ENCODE measurements around the gene KDM4E. TPM values are rescaled to one million over a fixed set of nuclear protein-coding genes. Genes with fewer than 3 reads are reported as not detected.
"Not testable (repeated sequence)": the region's sequence is repeated elsewhere in the genome, so short reads cannot be mapped to it uniquely, and the experiment has no call there.

Gene KDM4E
- total RNA-seq, 1 donor from 2014 or later = 0.41 TPM

GRCh38 chr11:95011376-95011775 is 13.7 kb upstream of the KDM4E start:
- no peak for DNase-seq (ENCODE audit: low read depth)
- H3K36me3 Mint-ChIP-seq (ENCODE audit: low read depth, unreplicated experiment) = no peaks in the 10 kb centered on the region
- H3K9me3 ChIP-seq (ENCODE audit: insufficient read depth, low read depth, low read length) = no peaks in the 10 kb centered on the region
- no peak overlapping the region for H3K4me3 ChIP-seq (ENCODE audit: insufficient read depth, low read depth, low read length)
- H3K79me2 ChIP-seq (ENCODE audit: insufficient read depth, low read length) = no peaks in the 10 kb centered on the region
- TF ChIP-seq EZH2 (IDR thresholded peaks at IDR 0.05; ENCODE audit: insufficient read depth, low read length) = no peak
- TF ChIP-seq, protein P1, sequence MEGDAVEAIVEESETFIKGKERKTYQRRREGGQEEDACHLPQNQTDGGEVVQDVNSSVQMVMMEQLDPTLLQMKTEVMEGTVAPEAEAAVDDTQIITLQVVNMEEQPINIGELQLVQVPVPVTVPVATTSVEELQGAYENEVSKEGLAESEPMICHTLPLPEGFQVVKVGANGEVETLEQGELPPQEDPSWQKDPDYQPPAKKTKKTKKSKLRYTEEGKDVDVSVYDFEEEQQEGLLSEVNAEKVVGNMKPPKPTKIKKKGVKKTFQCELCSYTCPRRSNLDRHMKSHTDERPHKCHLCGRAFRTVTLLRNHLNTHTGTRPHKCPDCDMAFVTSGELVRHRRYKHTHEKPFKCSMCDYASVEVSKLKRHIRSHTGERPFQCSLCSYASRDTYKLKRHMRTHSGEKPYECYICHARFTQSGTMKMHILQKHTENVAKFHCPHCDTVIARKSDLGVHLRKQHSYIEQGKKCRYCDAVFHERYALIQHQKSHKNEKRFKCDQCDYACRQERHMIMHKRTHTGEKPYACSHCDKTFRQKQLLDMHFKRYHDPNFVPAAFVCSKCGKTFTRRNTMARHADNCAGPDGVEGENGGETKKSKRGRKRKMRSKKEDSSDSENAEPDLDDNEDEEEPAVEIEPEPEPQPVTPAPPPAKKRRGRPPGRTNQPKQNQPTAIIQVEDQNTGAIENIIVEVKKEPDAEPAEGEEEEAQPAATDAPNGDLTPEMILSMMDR (IDR thresholded peaks at IDR 0.05; ENCODE audit: insufficient read depth, low read depth, low read length) = no peak
- H3K4me2 ChIP-seq (ENCODE audit: low read length) = no peak overlapping the region
- no peak overlapping the region for H2AFZ ChIP-seq (ENCODE audit: low read depth, low read length)
- no peak overlapping the region for H3K4me3 Mint-ChIP-seq (ENCODE audit: unreplicated experiment)
- no peaks in the 10 kb centered on the region for H4K20me1 ChIP-seq (ENCODE audit: insufficient read depth, low read length)
- no peak overlapping the region for H3K9ac ChIP-seq (ENCODE audit: low read length)
- H3K27ac Mint-ChIP-seq (ENCODE audit: unreplicated experiment) = no peak overlapping the region
- no peaks in the 10 kb centered on the region for H3K4me1 ChIP-seq (ENCODE audit: insufficient read depth, low read length)
- H3K27me3 Mint-ChIP-seq (ENCODE audit: low read depth, unreplicated experiment) = peaks cover 3% of the 10 kb centered on the region
- H3K9me3 Mint-ChIP-seq (ENCODE audit: unreplicated experiment) = no peaks in the 10 kb centered on the region
- FAIRE-seq = no peak
- no peak overlapping the region for H3K27ac ChIP-seq (ENCODE audit: low read depth, low read length)
- H3K4me1 Mint-ChIP-seq (ENCODE audit: low read depth, unreplicated experiment) = no peaks in the 10 kb centered on the region
- H3K27me3 ChIP-seq (ENCODE audit: insufficient read depth, low read length) = peaks cover 7% of the 10 kb centered on the region
- no peaks in the 10 kb centered on the region for H3K36me3 ChIP-seq (ENCODE audit: insufficient read depth, low read length)

DNA sequence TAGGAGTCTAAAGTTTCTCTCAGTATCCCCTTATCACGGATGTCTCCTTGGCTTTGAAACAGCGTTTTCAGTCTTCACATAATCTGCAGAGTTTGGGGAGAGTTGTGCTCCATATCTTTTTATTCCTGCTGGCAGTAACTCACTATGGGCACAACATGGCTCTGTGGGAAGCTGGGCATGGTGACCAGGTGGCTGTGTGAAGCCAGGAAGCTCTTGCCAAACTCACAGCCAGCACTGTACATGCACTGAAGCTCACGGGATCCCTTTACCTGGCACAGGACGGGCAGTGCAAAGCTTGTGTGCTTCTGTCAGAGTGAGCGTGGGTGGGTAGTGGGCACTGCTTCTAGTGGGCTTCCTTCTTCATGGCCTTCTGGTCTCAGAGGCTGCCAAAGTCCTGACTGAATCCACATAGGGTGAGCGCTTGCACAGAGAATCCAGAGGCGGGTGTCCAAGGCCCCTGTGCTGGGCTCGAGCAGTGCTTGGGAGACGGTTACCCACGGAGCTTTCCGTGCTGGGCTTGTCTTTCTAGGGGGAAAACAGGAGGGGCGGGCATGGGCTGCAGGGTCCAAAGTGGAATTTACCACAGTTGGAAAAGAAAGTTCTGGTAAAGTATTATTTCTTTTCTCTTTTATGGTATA is 10.8 kb upstream of the KDM4E start:
- Mint-ChIP-seq H3K4me3 (ENCODE audit: unreplicated experiment) (no peak overlapping the region), H3K36me3 (ENCODE audit: low read depth, unreplicated experiment) (no peaks in the 10 kb centered on the region), H3K27me3 (ENCODE audit: low read depth, unreplicated experiment) (peaks cover 7% of the 10 kb centered on the region), H3K27ac (ENCODE audit: unreplicated experiment) (no peak overlapping the region), H3K9me3 (ENCODE audit: unreplicated experiment) (no peaks in the 10 kb centered on the region), H3K4me1 (ENCODE audit: low read depth, unreplicated experiment) (no peaks in the 10 kb centered on the region)
- H3K4me2 ChIP-seq (ENCODE audit: low read length) = no peak overlapping the region
- H2AFZ ChIP-seq (ENCODE audit: low read depth, low read length) = no peak overlapping the region
- no peak overlapping the region for H3K4me3 ChIP-seq (ENCODE audit: insufficient read depth, low read depth, low read length)
- H3K27me3 ChIP-seq (ENCODE audit: insufficient read depth, low read length) = peaks cover 5% of the 10 kb centered on the region
- H3K79me2 ChIP-seq (ENCODE audit: insufficient read depth, low read length) = no peaks in the 10 kb centered on the region
- no peaks in the 10 kb centered on the region for H3K4me1 ChIP-seq (ENCODE audit: insufficient read depth, low read length)
- no peak for DNase-seq (ENCODE audit: low read depth)
- H3K27ac ChIP-seq (ENCODE audit: low read depth, low read length) = no peak overlapping the region
- TF ChIP-seq EZH2 (IDR thresholded peaks at IDR 0.05; ENCODE audit: insufficient read depth, low read length) = no peak
- TF ChIP-seq, protein P1 (IDR thresholded peaks at IDR 0.05; ENCODE audit: insufficient read depth, low read depth, low read length) = no peak
- H4K20me1 ChIP-seq (ENCODE audit: insufficient read depth, low read length) = no peaks in the 10 kb centered on the region
- no peaks in the 10 kb centered on the region for H3K9me3 ChIP-seq (ENCODE audit: insufficient read depth, low read depth, low read length)
- no peak overlapping the region for H3K9ac ChIP-seq (ENCODE audit: low read length)
- no peak for FAIRE-seq
- H3K36me3 ChIP-seq (ENCODE audit: insufficient read depth, low read length) = no peaks in the 10 kb centered on the region

GRCh38 chr11:95016139-95016538 is 8.9 kb upstream of the KDM4E start:
- DNase-seq (ENCODE audit: low read depth) = no peak
- Histone ChIP-seq H3K9ac (ENCODE audit: low read length) (no peak overlapping the region), H3K36me3 (ENCODE audit: insufficient read depth, low read length) (no peaks in the 10 kb centered on the region), H2AFZ (ENCODE audit: low read depth, low read length) (no peak overlapping the region), H3K27me3 (ENCODE audit: insufficient read depth, low read length) (no peaks in the 10 kb centered on the region), H4K20me1 (ENCODE audit: insufficient read depth, low read length) (no peaks in the 10 kb centered on the region), H3K27ac (ENCODE audit: low read depth, low read length) (no peak overlapping the region), H3K4me2 (ENCODE audit: low read length) (no peak overlapping the region), H3K9me3 (ENCODE audit: insufficient read depth, low read depth, low read length) (no peaks in the 10 kb centered on the region), H3K4me3 (ENCODE audit: insufficient read depth, low read depth, low read length) (no peak overlapping the region), H3K79me2 (ENCODE audit: insufficient read depth, low read length) (no peaks in the 10 kb centered on the region), H3K4me1 (ENCODE audit: insufficient read depth, low read length) (no peaks in the 10 kb centered on the region)
- no peaks in the 10 kb centered on the region for H3K36me3 Mint-ChIP-seq (ENCODE audit: low read depth, unreplicated experiment)
- TF ChIP-seq, protein P1 (IDR thresholded peaks at IDR 0.05; ENCODE audit: insufficient read depth, low read depth, low read length) = no peak
- TF ChIP-seq EZH2 (IDR thresholded peaks at IDR 0.05; ENCODE audit: insufficient read depth, low read length) = no peak
- no peak for FAIRE-seq
- H3K27me3 Mint-ChIP-seq (ENCODE audit: low read depth, unreplicated experiment) = peaks cover 7% of the 10 kb centered on the region
- no peaks in the 10 kb centered on the region for H3K4me1 Mint-ChIP-seq (ENCODE audit: low read depth, unreplicated experiment)
- H3K4me3 Mint-ChIP-seq (ENCODE audit: unreplicated experiment) = no peak overlapping the region
- no peaks in the 10 kb centered on the region for H3K9me3 Mint-ChIP-seq (ENCODE audit: unreplicated experiment)
- no peak overlapping the region for H3K27ac Mint-ChIP-seq (ENCODE audit: unreplicated experiment)

GRCh38 chr11:95021468-95021867 is 3.6 kb upstream of the KDM4E start:
- not testable (repeated sequence) for H4K20me1 ChIP-seq (ENCODE audit: insufficient read depth, low read length); H3K4me3 ChIP-seq (ENCODE audit: insufficient read depth, low read depth, low read length); H3K4me3 Mint-ChIP-seq (ENCODE audit: unreplicated experiment); H3K9me3 Mint-ChIP-seq (ENCODE audit: unreplicated experiment); H3K27me3 Mint-ChIP-seq (ENCODE audit: low read depth, unreplicated experiment); H3K36me3 Mint-ChIP-seq (ENCODE audit: low read depth, unreplicated experiment); H3K79me2 ChIP-seq (ENCODE audit: insufficient read depth, low read length); H3K27ac Mint-ChIP-seq (ENCODE audit: unreplicated experiment); FAIRE-seq; H3K27me3 ChIP-seq (ENCODE audit: insufficient read depth, low read length); DNase-seq (ENCODE audit: low read depth); H2AFZ ChIP-seq (ENCODE audit: low read depth, low read length); H3K36me3 ChIP-seq (ENCODE audit: insufficient read depth, low read length); H3K9ac ChIP-seq (ENCODE audit: low read length); H3K4me2 ChIP-seq (ENCODE audit: low read length); H3K4me1 Mint-ChIP-seq (ENCODE audit: low read depth, unreplicated experiment); H3K27ac ChIP-seq (ENCODE audit: low read depth, low read length); H3K4me1 ChIP-seq (ENCODE audit: insufficient read depth, low read length); H3K9me3 ChIP-seq (ENCODE audit: insufficient read depth, low read depth, low read length)

Data from astrocyte (in vitro differentiated cells and primary cell).